Liver (tissue), 3 donors: ENCODE results near the gene NR4A1.

Experiments used
- ATF3 ChIP-seq: IDR thresholded peaks from 2 replicates; pipeline ENCODE4 v1.6.1; 2016; ENCODE audit warnings: antibody characterized with exemption
- CTCF ChIP-seq: fragments of 150-350 bp; IDR thresholded peaks from 2 replicates; pipeline ENCODE4 v1.5.1; 2017; ENCODE audit warnings: improper control_type of control experiment, low read depth, low read length; ENCODE audit not compliant: missing input control
- HNF4A ChIP-seq, 2 donors: conservative IDR thresholded peaks; 2 replicates each; pipeline ENCODE4 v1.6.1; 2016; ENCODE audit warnings: antibody characterized with exemption in 2 of 2, mild to moderate bottlenecking in 2 of 2
- JUND ChIP-seq, 2 donors: IDR thresholded peaks; 2 replicates each; pipeline ENCODE4 v1.6.1; 2016; ENCODE audit warnings: antibody characterized with exemption in 2 of 2
- MAX ChIP-seq: IDR thresholded peaks from 2 replicates; pipeline ENCODE4 v1.6.1; 2016; ENCODE audit warnings: antibody characterized with exemption
- RAD21 ChIP-seq, 2 donors: IDR thresholded peaks; 2 replicates each; pipeline ENCODE4 v1.6.1; 2016; ENCODE audit warnings: antibody characterized with exemption in 2 of 2, mild to moderate bottlenecking in 2 of 2
- SP1 ChIP-seq: IDR thresholded peaks from 2 replicates; pipeline ENCODE4 v1.6.1; 2018; ENCODE audit warnings: antibody characterized with exemption, mild to moderate bottlenecking
- TAF1 ChIP-seq: conservative IDR thresholded peaks from 2 replicates; pipeline ENCODE4 v1.6.1; 2016; ENCODE audit warnings: antibody characterized with exemption, mild to moderate bottlenecking
- YY1 ChIP-seq: IDR thresholded peaks from 2 replicates; pipeline ENCODE4 v1.6.1; 2016; ENCODE audit warnings: antibody characterized with exemption, mild to moderate bottlenecking
- TF ChIP-seq, protein P1 (sequence below): IDR thresholded peaks from 2 replicates; pipeline ENCODE4 v1.6.1; 2016; ENCODE audit warnings: antibody characterized with exemption
- TF ChIP-seq, protein P2 (sequence below): IDR thresholded peaks from 2 replicates; pipeline ENCODE4 v1.6.1; 2016; ENCODE audit warnings: antibody characterized with exemption, mild to moderate bottlenecking
- donor health status: healthy.
- donor health status: healthy.

- no peak for TF ChIP-seq MAX
- TF ChIP-seq TAF1, result no peak
- no peak for TF ChIP-seq CTCF
- TF ChIP-seq YY1, result no peak
- TF ChIP-seq, protein P1, sequence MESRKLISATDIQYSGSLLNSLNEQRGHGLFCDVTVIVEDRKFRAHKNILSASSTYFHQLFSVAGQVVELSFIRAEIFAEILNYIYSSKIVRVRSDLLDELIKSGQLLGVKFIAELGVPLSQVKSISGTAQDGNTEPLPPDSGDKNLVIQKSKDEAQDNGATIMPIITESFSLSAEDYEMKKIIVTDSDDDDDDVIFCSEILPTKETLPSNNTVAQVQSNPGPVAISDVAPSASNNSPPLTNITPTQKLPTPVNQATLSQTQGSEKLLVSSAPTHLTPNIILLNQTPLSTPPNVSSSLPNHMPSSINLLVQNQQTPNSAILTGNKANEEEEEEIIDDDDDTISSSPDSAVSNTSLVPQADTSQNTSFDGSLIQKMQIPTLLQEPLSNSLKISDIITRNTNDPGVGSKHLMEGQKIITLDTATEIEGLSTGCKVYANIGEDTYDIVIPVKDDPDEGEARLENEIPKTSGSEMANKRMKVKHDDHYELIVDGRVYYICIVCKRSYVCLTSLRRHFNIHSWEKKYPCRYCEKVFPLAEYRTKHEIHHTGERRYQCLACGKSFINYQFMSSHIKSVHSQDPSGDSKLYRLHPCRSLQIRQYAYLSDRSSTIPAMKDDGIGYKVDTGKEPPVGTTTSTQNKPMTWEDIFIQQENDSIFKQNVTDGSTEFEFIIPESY, result no peak
- TF ChIP-seq, protein P2, sequence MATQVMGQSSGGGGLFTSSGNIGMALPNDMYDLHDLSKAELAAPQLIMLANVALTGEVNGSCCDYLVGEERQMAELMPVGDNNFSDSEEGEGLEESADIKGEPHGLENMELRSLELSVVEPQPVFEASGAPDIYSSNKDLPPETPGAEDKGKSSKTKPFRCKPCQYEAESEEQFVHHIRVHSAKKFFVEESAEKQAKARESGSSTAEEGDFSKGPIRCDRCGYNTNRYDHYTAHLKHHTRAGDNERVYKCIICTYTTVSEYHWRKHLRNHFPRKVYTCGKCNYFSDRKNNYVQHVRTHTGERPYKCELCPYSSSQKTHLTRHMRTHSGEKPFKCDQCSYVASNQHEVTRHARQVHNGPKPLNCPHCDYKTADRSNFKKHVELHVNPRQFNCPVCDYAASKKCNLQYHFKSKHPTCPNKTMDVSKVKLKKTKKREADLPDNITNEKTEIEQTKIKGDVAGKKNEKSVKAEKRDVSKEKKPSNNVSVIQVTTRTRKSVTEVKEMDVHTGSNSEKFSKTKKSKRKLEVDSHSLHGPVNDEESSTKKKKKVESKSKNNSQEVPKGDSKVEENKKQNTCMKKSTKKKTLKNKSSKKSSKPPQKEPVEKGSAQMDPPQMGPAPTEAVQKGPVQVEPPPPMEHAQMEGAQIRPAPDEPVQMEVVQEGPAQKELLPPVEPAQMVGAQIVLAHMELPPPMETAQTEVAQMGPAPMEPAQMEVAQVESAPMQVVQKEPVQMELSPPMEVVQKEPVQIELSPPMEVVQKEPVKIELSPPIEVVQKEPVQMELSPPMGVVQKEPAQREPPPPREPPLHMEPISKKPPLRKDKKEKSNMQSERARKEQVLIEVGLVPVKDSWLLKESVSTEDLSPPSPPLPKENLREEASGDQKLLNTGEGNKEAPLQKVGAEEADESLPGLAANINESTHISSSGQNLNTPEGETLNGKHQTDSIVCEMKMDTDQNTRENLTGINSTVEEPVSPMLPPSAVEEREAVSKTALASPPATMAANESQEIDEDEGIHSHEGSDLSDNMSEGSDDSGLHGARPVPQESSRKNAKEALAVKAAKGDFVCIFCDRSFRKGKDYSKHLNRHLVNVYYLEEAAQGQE, result no peak
- no peak for TF ChIP-seq ATF3
- TF ChIP-seq SP1, result no peak
- TF ChIP-seq JUND (IDR thresholded peaks at IDR 0.05), result no peak
- TF ChIP-seq RAD21 (IDR thresholded peaks at IDR 0.05), result no peak
- TF ChIP-seq HNF4A (conservative IDR thresholded peaks at IDR 0.05), result peak; percentile 21 to 54
These were observed 40.6 kb downstream of the NR4A1 start for GRCh38 chr12:52091869-52092268.
